DOHH2 (cell line): ENCODE data around the gene DCP1A.

ENCODE experiments used
- EZH2phosphoT487 ChIP-seq: fragments of 200-600 bp; sonication (generic); IDR thresholded peaks from 2 replicates; pipeline ENCODE4 v1.6.1; 2017; ENCODE audit warnings: borderline replicate concordance, mild to moderate bottlenecking, antibody characterized with exemption, low read length, moderate library complexity, mixed read lengths
- TF ChIP-seq, protein P1 (sequence below): fragments of 200-600 bp; sonication (generic); IDR thresholded peaks from one replicate; pipeline ENCODE4 v1.5.1; 2014; ENCODE audit warnings: antibody characterized with exemption, mild to moderate bottlenecking, low read depth, low read length; ENCODE audit not compliant: poor library complexity, severe bottlenecking

DNA sequence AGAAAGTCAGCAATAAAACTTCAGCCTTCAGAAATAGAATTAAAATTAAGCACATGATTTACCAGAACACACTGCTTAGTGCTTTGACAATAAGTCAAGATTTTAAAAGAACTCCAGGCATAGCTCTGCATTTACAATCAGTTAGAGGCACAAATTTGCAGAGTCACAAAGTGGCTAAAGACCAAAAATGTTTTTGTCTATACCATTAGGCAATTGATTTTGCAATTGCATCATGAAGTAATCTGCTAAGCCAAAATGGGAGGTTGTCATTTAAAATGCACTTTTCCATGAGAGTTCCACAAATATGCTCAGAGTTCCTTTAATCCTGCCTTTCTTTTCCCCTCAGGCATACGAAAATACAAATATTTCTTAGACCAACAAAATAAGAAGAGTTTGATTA is 10.1 kb upstream of the DCP1A start:
- TF ChIP-seq, protein P1, sequence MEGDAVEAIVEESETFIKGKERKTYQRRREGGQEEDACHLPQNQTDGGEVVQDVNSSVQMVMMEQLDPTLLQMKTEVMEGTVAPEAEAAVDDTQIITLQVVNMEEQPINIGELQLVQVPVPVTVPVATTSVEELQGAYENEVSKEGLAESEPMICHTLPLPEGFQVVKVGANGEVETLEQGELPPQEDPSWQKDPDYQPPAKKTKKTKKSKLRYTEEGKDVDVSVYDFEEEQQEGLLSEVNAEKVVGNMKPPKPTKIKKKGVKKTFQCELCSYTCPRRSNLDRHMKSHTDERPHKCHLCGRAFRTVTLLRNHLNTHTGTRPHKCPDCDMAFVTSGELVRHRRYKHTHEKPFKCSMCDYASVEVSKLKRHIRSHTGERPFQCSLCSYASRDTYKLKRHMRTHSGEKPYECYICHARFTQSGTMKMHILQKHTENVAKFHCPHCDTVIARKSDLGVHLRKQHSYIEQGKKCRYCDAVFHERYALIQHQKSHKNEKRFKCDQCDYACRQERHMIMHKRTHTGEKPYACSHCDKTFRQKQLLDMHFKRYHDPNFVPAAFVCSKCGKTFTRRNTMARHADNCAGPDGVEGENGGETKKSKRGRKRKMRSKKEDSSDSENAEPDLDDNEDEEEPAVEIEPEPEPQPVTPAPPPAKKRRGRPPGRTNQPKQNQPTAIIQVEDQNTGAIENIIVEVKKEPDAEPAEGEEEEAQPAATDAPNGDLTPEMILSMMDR: no peak
- TF ChIP-seq EZH2phosphoT487: no peak
